Liver (tissue), 9 donors: ENCODE results near the gene USH2A. TPM values are rescaled to one million over a fixed set of nuclear protein-coding genes. Genes with fewer than 3 reads are reported as not detected.

ENCODE experiments used
- DNase-seq: peaks from one replicate; pipeline ENCODE4 v3.0.0-alpha.2; 2017; ENCODE audit warnings: low spot score
- H3K27ac ChIP-seq, 2 donors: one replicate each; pipeline ENCODE4 v1.7.0; 2013; ENCODE audit warnings: inconsistent platforms in 2 of 2, low read length in 2 of 2, control low read depth in 1 of 2, low read depth in 1 of 2, mild to moderate bottlenecking in 1 of 2
- H3K27me3 ChIP-seq, 4 donors: one replicate each; pipeline versions ENCODE4 v1.6.1 to v1.7.0; 2013; ENCODE audit warnings: low read length in 3 of 4, inconsistent platforms in 1 of 4, mild to moderate bottlenecking in 1 of 4, moderate library complexity in 1 of 4; ENCODE audit not compliant: control insufficient read depth in 4 of 4, insufficient read depth in 4 of 4
- H3K36me3 ChIP-seq, 4 donors: one replicate each; pipeline versions ENCODE4 v1.6.1 to v1.7.0; 2013; ENCODE audit warnings: low read length in 3 of 4, mild to moderate bottlenecking in 3 of 4, low read depth in 1 of 4, moderate library complexity in 1 of 4; ENCODE audit not compliant: control insufficient read depth in 4 of 4, insufficient read depth in 3 of 4
- H3K4me1 ChIP-seq, 4 donors: one replicate each; pipeline versions ENCODE4 v1.6.1 to v1.7.0; 2013; ENCODE audit warnings: low read length in 3 of 4, mild to moderate bottlenecking in 3 of 4, moderate library complexity in 1 of 4; ENCODE audit not compliant: control insufficient read depth in 4 of 4, insufficient read depth in 4 of 4
- H3K4me3 ChIP-seq, 3 donors: one replicate each; pipeline versions ENCODE4 v1.6.1 to v1.7.0; 2013; ENCODE audit warnings: low read length in 3 of 3, control low read depth in 1 of 3, low read depth in 1 of 3, mild to moderate bottlenecking in 1 of 3
- H3K9ac ChIP-seq, 2 donors: one replicate each; pipeline ENCODE4 v1.7.0; 2013; ENCODE audit warnings: low read length in 2 of 2, mild to moderate bottlenecking in 2 of 2, moderate library complexity in 2 of 2, control low read depth in 1 of 2, low read depth in 1 of 2
- H3K9me3 ChIP-seq, 4 donors: one replicate each; pipeline versions ENCODE4 v1.6.1 to v1.7.0; 2013; ENCODE audit warnings: low read length in 3 of 4; ENCODE audit not compliant: control insufficient read depth in 4 of 4
- EGR1 ChIP-seq, 2 donors: IDR thresholded peaks; 2 replicates each; pipeline ENCODE4 v1.6.1; 2016 to 2018; ENCODE audit warnings: antibody characterized with exemption in 2 of 2, low read depth in 2 of 2
- FOXA1 ChIP-seq: IDR thresholded peaks from 2 replicates; pipeline ENCODE4 v1.6.1; 2016; ENCODE audit warnings: antibody characterized with exemption
- FOXA2 ChIP-seq: IDR thresholded peaks from 2 replicates; pipeline ENCODE4 v1.6.1; 2016; ENCODE audit warnings: antibody characterized with exemption
- GABPA ChIP-seq, 2 donors: IDR thresholded peaks in 1 of 2; conservative IDR thresholded peaks in 1 of 2; 2 replicates each; pipeline ENCODE4 v1.6.1; 2016; ENCODE audit warnings: antibody characterized with exemption in 2 of 2, mild to moderate bottlenecking in 1 of 2, moderate library complexity in 1 of 2
- HNF4A ChIP-seq, 2 donors: conservative IDR thresholded peaks; 2 replicates each; pipeline ENCODE4 v1.6.1; 2016; ENCODE audit warnings: antibody characterized with exemption in 2 of 2, mild to moderate bottlenecking in 2 of 2
- HNF4G ChIP-seq: IDR thresholded peaks from 2 replicates; pipeline ENCODE4 v1.6.1; 2016; ENCODE audit warnings: antibody characterized with exemption
- JUND ChIP-seq, 2 donors: IDR thresholded peaks; 2 replicates each; pipeline ENCODE4 v1.6.1; 2016; ENCODE audit warnings: antibody characterized with exemption in 2 of 2
- NR2F2 ChIP-seq: IDR thresholded peaks from 2 replicates; pipeline ENCODE4 v1.6.1; 2016; ENCODE audit warnings: antibody characterized with exemption
- RAD21 ChIP-seq, 2 donors: IDR thresholded peaks; 2 replicates each; pipeline ENCODE4 v1.6.1; 2016; ENCODE audit warnings: antibody characterized with exemption in 2 of 2, mild to moderate bottlenecking in 2 of 2
- RXRA ChIP-seq, 2 donors: IDR thresholded peaks; 2 replicates each; pipeline ENCODE4 v1.6.1; 2017 to 2018; ENCODE audit warnings: antibody characterized with exemption in 2 of 2, mild to moderate bottlenecking in 1 of 2
- SP1 ChIP-seq: IDR thresholded peaks from 2 replicates; pipeline ENCODE4 v1.6.1; 2018; ENCODE audit warnings: antibody characterized with exemption, mild to moderate bottlenecking
- TAF1 ChIP-seq: conservative IDR thresholded peaks from 2 replicates; pipeline ENCODE4 v1.6.1; 2016; ENCODE audit warnings: antibody characterized with exemption, mild to moderate bottlenecking
- YY1 ChIP-seq: IDR thresholded peaks from 2 replicates; pipeline ENCODE4 v1.6.1; 2016; ENCODE audit warnings: antibody characterized with exemption, mild to moderate bottlenecking
- WGBS: extraction: QIAGEN DNeasy Blood & Tissue Kit; methylation state at CpG from one replicate; pipeline ENCODE4 v1.1.7; 2013; 5-methylcytosine and 5-hydroxymethylcytosine counted together
- polyA plus RNA-seq, 2 donors: library from polyadenylated mRNA; stranded (reverse) in 1 of 2; unstranded in 1 of 2; fragments of 200-250 nt in 1 of 2; fragments of >200 nt in 1 of 2; fragmentation: Nextera tagmentation in 1 of 2; extraction: Ambion mirVana in 1 of 2; gene quantifications; one replicate each; pipeline versions ENCODE4 v1.2.1 to v1.2.3, GENCODE V29; 2013 to 2015
- total RNA-seq, 2 donors: library from RNA; depleted of rRNA; stranded (reverse); fragments of >200 nt; gene quantifications; one replicate each; pipeline ENCODE4 v1.2.3, GENCODE V29; 2014
- TF ChIP-seq, protein P1 (sequence below): IDR thresholded peaks from 2 replicates; pipeline ENCODE4 v1.6.1; 2016; ENCODE audit warnings: antibody characterized with exemption
- TF ChIP-seq, protein P2 (sequence below): IDR thresholded peaks from 2 replicates; pipeline ENCODE4 v1.6.1; 2016; ENCODE audit warnings: antibody characterized with exemption, mild to moderate bottlenecking
- TF ChIP-seq, protein P3 (sequence below): fragments of 150-350 bp; IDR thresholded peaks from 2 replicates; pipeline ENCODE4 v1.5.1; 2017; ENCODE audit warnings: improper control_type of control experiment, low read depth, low read length; ENCODE audit not compliant: missing input control
- TF ChIP-seq, protein P4 (sequence below): IDR thresholded peaks from 2 replicates; pipeline ENCODE4 v1.6.1; 2016; ENCODE audit warnings: antibody characterized with exemption
- TF ChIP-seq, protein P5 (sequence below): IDR thresholded peaks from 2 replicates; pipeline ENCODE4 v1.6.1; 2016; ENCODE audit warnings: antibody characterized with exemption
- donor health status: healthy.
- donor health status: healthy.
- donor health status: healthy.
- donor health status: healthy.
- donor health status: healthy.

USH2A gene
- total and polyA plus RNA-seq, 4 donors, result 0.14 to 1.0 (median 0.31) TPM

DNA sequence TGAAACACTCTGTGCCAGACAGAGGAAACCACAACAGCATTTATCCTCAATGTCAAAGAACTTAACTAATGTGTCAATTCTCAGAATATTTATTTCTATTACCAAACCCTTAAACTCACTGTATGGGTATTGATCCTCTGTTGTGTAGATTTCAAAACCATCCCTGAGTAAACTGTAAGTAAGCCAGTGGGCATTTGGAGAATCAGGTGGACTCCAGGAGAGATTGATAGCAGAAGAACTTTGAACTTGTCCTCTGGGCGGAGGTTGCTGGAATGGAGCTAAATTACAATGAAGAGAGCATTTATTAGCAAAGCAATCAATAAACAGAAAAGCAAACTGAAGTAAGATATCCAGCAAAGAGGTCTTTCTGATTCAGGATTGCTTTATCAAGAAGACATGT is 216.1 kb downstream of the USH2A start:
- WGBS, result 28% methylated on average over 1 of the region's 1 CpG
- TF ChIP-seq, protein P1, sequence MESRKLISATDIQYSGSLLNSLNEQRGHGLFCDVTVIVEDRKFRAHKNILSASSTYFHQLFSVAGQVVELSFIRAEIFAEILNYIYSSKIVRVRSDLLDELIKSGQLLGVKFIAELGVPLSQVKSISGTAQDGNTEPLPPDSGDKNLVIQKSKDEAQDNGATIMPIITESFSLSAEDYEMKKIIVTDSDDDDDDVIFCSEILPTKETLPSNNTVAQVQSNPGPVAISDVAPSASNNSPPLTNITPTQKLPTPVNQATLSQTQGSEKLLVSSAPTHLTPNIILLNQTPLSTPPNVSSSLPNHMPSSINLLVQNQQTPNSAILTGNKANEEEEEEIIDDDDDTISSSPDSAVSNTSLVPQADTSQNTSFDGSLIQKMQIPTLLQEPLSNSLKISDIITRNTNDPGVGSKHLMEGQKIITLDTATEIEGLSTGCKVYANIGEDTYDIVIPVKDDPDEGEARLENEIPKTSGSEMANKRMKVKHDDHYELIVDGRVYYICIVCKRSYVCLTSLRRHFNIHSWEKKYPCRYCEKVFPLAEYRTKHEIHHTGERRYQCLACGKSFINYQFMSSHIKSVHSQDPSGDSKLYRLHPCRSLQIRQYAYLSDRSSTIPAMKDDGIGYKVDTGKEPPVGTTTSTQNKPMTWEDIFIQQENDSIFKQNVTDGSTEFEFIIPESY, result peak; percentile 42
- TF ChIP-seq, protein P2, sequence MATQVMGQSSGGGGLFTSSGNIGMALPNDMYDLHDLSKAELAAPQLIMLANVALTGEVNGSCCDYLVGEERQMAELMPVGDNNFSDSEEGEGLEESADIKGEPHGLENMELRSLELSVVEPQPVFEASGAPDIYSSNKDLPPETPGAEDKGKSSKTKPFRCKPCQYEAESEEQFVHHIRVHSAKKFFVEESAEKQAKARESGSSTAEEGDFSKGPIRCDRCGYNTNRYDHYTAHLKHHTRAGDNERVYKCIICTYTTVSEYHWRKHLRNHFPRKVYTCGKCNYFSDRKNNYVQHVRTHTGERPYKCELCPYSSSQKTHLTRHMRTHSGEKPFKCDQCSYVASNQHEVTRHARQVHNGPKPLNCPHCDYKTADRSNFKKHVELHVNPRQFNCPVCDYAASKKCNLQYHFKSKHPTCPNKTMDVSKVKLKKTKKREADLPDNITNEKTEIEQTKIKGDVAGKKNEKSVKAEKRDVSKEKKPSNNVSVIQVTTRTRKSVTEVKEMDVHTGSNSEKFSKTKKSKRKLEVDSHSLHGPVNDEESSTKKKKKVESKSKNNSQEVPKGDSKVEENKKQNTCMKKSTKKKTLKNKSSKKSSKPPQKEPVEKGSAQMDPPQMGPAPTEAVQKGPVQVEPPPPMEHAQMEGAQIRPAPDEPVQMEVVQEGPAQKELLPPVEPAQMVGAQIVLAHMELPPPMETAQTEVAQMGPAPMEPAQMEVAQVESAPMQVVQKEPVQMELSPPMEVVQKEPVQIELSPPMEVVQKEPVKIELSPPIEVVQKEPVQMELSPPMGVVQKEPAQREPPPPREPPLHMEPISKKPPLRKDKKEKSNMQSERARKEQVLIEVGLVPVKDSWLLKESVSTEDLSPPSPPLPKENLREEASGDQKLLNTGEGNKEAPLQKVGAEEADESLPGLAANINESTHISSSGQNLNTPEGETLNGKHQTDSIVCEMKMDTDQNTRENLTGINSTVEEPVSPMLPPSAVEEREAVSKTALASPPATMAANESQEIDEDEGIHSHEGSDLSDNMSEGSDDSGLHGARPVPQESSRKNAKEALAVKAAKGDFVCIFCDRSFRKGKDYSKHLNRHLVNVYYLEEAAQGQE, result no peak
- TF ChIP-seq, protein P3, sequence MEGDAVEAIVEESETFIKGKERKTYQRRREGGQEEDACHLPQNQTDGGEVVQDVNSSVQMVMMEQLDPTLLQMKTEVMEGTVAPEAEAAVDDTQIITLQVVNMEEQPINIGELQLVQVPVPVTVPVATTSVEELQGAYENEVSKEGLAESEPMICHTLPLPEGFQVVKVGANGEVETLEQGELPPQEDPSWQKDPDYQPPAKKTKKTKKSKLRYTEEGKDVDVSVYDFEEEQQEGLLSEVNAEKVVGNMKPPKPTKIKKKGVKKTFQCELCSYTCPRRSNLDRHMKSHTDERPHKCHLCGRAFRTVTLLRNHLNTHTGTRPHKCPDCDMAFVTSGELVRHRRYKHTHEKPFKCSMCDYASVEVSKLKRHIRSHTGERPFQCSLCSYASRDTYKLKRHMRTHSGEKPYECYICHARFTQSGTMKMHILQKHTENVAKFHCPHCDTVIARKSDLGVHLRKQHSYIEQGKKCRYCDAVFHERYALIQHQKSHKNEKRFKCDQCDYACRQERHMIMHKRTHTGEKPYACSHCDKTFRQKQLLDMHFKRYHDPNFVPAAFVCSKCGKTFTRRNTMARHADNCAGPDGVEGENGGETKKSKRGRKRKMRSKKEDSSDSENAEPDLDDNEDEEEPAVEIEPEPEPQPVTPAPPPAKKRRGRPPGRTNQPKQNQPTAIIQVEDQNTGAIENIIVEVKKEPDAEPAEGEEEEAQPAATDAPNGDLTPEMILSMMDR, result no peak
- TF ChIP-seq JUND (IDR thresholded peaks at IDR 0.05) (peak; percentile 48 to 53), FOXA2 (no peak), FOXA1 (no peak), NR2F2 (peak; percentile 18), YY1 (peak; percentile 43), HNF4A (conservative IDR thresholded peaks at IDR 0.05) (peak; percentile 91 to 95), HNF4G (peak; percentile 88), GABPA (IDR thresholded peaks at IDR 0.05 in 1 of 2, conservative IDR thresholded peaks at IDR 0.05 in 1 of 2) (no peak), SP1 (peak; percentile 69), TAF1 (peak; percentile 18), EGR1 (IDR thresholded peaks at IDR 0.05; ENCODE audit: low read depth in 2 of 2) (no peak), RAD21 (IDR thresholded peaks at IDR 0.05) (peak; percentile 6 to 49), RXRA (IDR thresholded peaks at IDR 0.05) (peak; percentile 65 to 72)
- TF ChIP-seq, protein P4, sequence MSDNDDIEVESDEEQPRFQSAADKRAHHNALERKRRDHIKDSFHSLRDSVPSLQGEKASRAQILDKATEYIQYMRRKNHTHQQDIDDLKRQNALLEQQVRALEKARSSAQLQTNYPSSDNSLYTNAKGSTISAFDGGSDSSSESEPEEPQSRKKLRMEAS, result no peak
- TF ChIP-seq, protein P5, sequence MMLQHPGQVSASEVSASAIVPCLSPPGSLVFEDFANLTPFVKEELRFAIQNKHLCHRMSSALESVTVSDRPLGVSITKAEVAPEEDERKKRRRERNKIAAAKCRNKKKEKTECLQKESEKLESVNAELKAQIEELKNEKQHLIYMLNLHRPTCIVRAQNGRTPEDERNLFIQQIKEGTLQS, result no peak
- H3K4me1 ChIP-seq, result peaks cover 0 to 9% (median 7%) of the 10 kb centered on the region in 4 donors
- no peak for DNase-seq
- H3K4me3 ChIP-seq, result no peak overlapping the region
- H3K9ac ChIP-seq, result no peak overlapping the region
- no peaks in the 10 kb centered on the region for H3K27me3 ChIP-seq
- no peaks in the 10 kb centered on the region for H3K36me3 ChIP-seq
- no peaks in the 10 kb centered on the region for H3K9me3 ChIP-seq
- H3K27ac ChIP-seq, result no peak overlapping the region
